ENCODE measurements around the gene FAU.

GRCh38 chr11:65077451-65077850, 44.5 kb downstream of the FAU start:
- TF ChIP-seq CTCF (IDR thresholded peaks at IDR 0.05 in 4 of 5, conservative IDR thresholded peaks at IDR 0.05 in 1 of 5) = no peak
- TF ChIP-seq POLR2A (IDR thresholded peaks at IDR 0.05) = no peak
